Sigmoid colon (tissue), 4 donors: ENCODE data around the gene PIWIL1.

Experiments
- EP300 ChIP-seq, 4 donors: sonication (generic); formaldehyde crosslinking; IDR thresholded peaks; one replicate each; pipeline ENCODE4 v1.6.1; 2017; ENCODE audit warnings: antibody characterized with exemption in 4 of 4
- POLR2A ChIP-seq, 2 donors: fragments of 450-650 bp; IDR thresholded peaks; one replicate each; pipeline ENCODE4 v1.6.1; 2016; ENCODE audit warnings: antibody characterized with exemption in 2 of 2, mild to moderate bottlenecking in 2 of 2, moderate library complexity in 2 of 2
- POLR2AphosphoS5 ChIP-seq, 4 donors: sonication (generic); formaldehyde crosslinking; IDR thresholded peaks; one replicate each; pipeline ENCODE4 v1.6.1; 2017; ENCODE audit warnings: antibody characterized with exemption in 4 of 4
- TF ChIP-seq, protein P1 (sequence below), 4 experiments: fragments of 450-650 bp in 3 of 4; fragments of 200-600 bp in 1 of 4; IDR thresholded peaks; one replicate each; pipeline ENCODE4 v1.5.1; 2016 to 2019; ENCODE audit warnings: antibody characterized with exemption in 4 of 4, mild to moderate bottlenecking in 3 of 4, moderate library complexity in 2 of 4

GRCh38 chr12:130413909-130414308, 76.2 kb downstream of the PIWIL1 start:
- TF ChIP-seq, protein P1, sequence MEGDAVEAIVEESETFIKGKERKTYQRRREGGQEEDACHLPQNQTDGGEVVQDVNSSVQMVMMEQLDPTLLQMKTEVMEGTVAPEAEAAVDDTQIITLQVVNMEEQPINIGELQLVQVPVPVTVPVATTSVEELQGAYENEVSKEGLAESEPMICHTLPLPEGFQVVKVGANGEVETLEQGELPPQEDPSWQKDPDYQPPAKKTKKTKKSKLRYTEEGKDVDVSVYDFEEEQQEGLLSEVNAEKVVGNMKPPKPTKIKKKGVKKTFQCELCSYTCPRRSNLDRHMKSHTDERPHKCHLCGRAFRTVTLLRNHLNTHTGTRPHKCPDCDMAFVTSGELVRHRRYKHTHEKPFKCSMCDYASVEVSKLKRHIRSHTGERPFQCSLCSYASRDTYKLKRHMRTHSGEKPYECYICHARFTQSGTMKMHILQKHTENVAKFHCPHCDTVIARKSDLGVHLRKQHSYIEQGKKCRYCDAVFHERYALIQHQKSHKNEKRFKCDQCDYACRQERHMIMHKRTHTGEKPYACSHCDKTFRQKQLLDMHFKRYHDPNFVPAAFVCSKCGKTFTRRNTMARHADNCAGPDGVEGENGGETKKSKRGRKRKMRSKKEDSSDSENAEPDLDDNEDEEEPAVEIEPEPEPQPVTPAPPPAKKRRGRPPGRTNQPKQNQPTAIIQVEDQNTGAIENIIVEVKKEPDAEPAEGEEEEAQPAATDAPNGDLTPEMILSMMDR (IDR thresholded peaks at IDR 0.05): no peak
- TF ChIP-seq POLR2A (IDR thresholded peaks at IDR 0.05): no peak
- no peak for TF ChIP-seq POLR2AphosphoS5 (IDR thresholded peaks at IDR 0.05)
- no peak for TF ChIP-seq EP300 (IDR thresholded peaks at IDR 0.05)
